Pancreas (tissue), 10 donors: Measurements from ENCODE around the gene CBX3. TPM values are rescaled to one million over a fixed set of nuclear protein-coding genes. Genes with fewer than 3 reads are reported as not detected.

ENCODE experiments used
- ATAC-seq, 4 donors: fragments of 200-7000 bp; cut with Tn5 transposase; one replicate each; pipeline versions ENCODE4 v1.8.0 to v1.9.1; 2020; ENCODE audit warnings: mild to moderate bottlenecking in 4 of 4, moderate library complexity in 4 of 4
- DNase-seq, 6 donors: peaks; one replicate each; pipeline ENCODE4 v3.0.0-alpha.2; 2020
- FAIRE-seq: peaks from 2 replicates; lab custom pipeline; 2012; peaks lifted over from hg19 to GRCh38; lab: Jason Lieb, UNC
- H3K27ac ChIP-seq, 4 donors: fragments of 200-600 bp; sonication (generic); 1 replicate in 3 of 4; 2 replicates in 1 of 4; pipeline versions ENCODE4 v1.5.0 to v1.8.0; 2020
- H3K27me3 ChIP-seq, 4 donors: fragments of 200-600 bp; one replicate each; pipeline ENCODE4 v1.8.0; 2021
- H3K36me3 ChIP-seq, 3 donors: fragments of 200-600 bp; sonication (generic) in 1 of 3; one replicate each; pipeline versions ENCODE4 v1.5.0 to v1.8.0; 2020 to 2021
- H3K4me1 ChIP-seq, 3 donors: fragments of 200-600 bp; one replicate each; pipeline ENCODE4 v1.8.0; 2021
- H3K4me3 ChIP-seq, 4 donors: fragments of 200-600 bp; sonication (generic) in 2 of 4; one replicate each; pipeline versions ENCODE4 v1.5.0 to v1.8.0; 2020 to 2021
- H3K9me3 ChIP-seq, 4 donors: fragments of 200-600 bp; one replicate each; pipeline ENCODE4 v1.8.0; 2021
- WGBS, 2 donors: extraction: QIAGEN DNeasy Blood & Tissue Kit; methylation state at CpG; one replicate each; pipeline ENCODE4 v1.1.7; 2013; 5-methylcytosine and 5-hydroxymethylcytosine counted together
- intact Hi-C, 3 donors: fragments of 100-400 bp; cut with DNase I; formaldehyde crosslinking; loops; one replicate each; pipeline versions ENCODE4 v1.11.1 to v1.14.2; 2022
- polyA plus RNA-seq, 2 donors: library from polyadenylated mRNA; stranded (reverse); fragments of 200-250 nt; gene quantifications; one replicate each; pipeline ENCODE4 v1.2.3, GENCODE V29; 2013
- total RNA-seq, 6 donors: library from RNA; stranded (reverse); fragmentation: NEBNext Ultra II Directional in 4 of 6; extraction: Animal tissue kit (Norgen Biotek cat#: 25700) in 4 of 6; gene quantifications; one replicate each; pipeline versions ENCODE4 v1.2.1 to v1.2.4, GENCODE V29; 2021 to 2023
- TF ChIP-seq, protein P1 (sequence below), 4 donors: fragments of 200-600 bp; sonication (generic) in 3 of 4; IDR thresholded peaks; one replicate each; pipeline versions ENCODE4 v1.5.0 to v1.8.0; 2021; ENCODE audit warnings: antibody characterized with exemption in 4 of 4
- donor health status: healthy with polysubstance abuse.
- donor health status: DM: no; HTN: no; CAD: no; lungs with moderate emphysema.
- donor health status: DM: no; HTN: no; CAD: no.
- donor health status: control.
- donor health status: control.
- donor health status: Bipolar disorder and iron deficiency.
- donor health status: DM: yes; HTN: yes; CAD: no.
- donor health status: DM: no; HTN: no; CAD: no.
- donor health status: DM: no; HTN: no; CAD: no.
- donor health status: DM: yes; HTN: yes; CAD: no.

The CBX3 gene
- total and polyA plus RNA-seq, 8 donors, result 22.0 to 60.7 (median 36.0) TPM

DNA sequence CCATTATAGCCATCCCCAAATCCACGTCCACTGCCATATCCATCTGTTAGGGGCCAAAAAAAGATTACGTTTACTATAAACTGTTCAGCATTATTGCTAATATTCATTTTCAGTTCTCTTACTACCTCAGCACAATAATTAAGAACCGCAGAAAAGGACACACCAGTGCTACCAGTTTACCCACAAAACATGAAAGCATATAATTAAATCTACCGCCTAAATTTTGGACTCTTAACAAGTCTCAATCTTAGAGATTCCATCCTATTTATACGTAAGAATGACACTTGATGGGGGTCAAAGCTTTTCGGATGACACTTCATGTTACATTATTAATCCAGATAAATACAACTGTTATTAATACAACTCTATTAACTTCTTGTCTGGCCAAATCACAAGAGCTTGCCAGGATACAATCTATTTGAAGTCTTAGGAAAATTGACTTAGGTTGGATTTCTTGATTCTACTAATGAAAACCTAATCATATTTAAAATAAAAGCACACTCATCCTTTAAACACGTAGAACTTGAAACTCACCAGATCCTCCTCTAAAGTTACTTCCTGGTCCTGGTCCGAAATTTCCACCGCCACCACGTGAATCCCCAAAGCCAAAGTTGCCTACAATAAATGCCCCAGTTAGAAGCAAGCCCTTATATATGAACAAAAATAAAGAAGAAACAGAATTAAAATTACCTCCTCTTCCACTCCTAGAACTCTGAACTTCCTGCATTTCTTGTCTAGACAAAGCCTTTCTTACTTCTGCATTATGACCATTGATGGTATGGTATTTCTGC is 5.5 kb upstream of the CBX3 start:
- no peak for FAIRE-seq
- no peaks in the 10 kb centered on the region for H3K9me3 ChIP-seq
- peak overlapping the region in 2 of 4 donors; percentile 9 to 93 for H3K4me3 ChIP-seq
- no peaks in the 10 kb centered on the region for H3K27me3 ChIP-seq
- H3K27ac ChIP-seq, result no peak overlapping the region
- peaks cover 28 to 58% (median 53%) of the 10 kb centered on the region in 3 donors for H3K4me1 ChIP-seq
- WGBS, 2 donors, result 27 to 37% methylated on average over 10 of the region's 10 CpGs
- DNase-seq, result no peak
- TF ChIP-seq, protein P1, sequence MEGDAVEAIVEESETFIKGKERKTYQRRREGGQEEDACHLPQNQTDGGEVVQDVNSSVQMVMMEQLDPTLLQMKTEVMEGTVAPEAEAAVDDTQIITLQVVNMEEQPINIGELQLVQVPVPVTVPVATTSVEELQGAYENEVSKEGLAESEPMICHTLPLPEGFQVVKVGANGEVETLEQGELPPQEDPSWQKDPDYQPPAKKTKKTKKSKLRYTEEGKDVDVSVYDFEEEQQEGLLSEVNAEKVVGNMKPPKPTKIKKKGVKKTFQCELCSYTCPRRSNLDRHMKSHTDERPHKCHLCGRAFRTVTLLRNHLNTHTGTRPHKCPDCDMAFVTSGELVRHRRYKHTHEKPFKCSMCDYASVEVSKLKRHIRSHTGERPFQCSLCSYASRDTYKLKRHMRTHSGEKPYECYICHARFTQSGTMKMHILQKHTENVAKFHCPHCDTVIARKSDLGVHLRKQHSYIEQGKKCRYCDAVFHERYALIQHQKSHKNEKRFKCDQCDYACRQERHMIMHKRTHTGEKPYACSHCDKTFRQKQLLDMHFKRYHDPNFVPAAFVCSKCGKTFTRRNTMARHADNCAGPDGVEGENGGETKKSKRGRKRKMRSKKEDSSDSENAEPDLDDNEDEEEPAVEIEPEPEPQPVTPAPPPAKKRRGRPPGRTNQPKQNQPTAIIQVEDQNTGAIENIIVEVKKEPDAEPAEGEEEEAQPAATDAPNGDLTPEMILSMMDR (IDR thresholded peaks at IDR 0.05), result no peak
- H3K36me3 ChIP-seq, result peaks cover 2 to 64% (median 37%) of the 10 kb centered on the region in 3 donors
- intact Hi-C loops, result no loop called here
- ATAC-seq, result no peak

DNA sequence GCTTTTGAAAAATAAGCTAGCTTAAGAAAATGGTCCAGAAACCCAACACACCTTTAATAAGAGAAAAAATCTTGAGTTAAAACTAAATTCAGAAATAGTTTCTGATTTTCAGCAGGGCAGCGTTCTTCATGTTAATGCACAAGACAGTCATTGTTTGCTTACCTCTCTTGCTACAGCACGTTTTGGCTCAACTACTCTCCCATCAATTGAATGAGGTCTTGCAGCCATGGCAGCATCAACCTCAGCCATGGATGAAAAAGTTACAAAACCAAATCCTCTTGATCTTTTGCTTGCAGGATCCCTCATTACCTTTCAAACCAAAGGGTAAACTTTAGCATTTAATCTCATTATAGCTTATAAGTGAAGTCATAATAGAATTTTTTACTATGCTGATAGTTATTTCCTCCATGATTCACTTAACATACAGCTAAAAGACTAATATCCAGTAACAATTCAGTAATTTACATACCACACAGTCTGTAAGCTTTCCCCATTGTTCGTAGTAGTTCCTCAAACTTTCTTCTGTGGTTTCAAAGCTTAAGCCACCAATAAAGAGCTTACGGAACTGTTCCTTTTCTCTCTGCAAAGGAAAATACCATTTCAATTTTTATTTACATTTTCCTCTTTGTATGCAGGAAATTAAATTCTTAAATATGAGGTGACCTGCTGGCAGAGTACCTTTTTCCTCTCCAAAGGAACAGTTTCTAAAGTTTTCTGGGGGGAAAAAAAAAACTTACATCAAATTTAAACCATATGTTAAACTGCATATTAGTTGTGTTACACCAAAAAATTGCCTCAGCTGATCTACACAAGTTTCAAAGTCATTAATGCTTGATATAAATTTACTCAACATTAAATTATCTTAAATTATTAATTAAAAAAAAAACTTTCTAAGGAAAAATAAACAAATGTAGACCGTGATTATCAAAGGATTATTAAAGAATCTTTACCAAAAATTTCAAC is 4.1 kb upstream of the CBX3 start:
- WGBS, 2 donors, result 4% methylated on average over 5 of the region's 5 CpGs
- ATAC-seq (no peak), DNase-seq (no peak), FAIRE-seq (no peak)
- intact Hi-C loops, result no loop called here
- peaks cover 28 to 50% (median 47%) of the 10 kb centered on the region in 3 donors for H3K4me1 ChIP-seq
- no peaks in the 10 kb centered on the region for H3K9me3 ChIP-seq
- H3K27me3 ChIP-seq, result no peaks in the 10 kb centered on the region
- peak overlapping the region in 2 of 4 donors; percentile 100 for H3K27ac ChIP-seq
- peak overlapping the region; percentile 45 to 93 (median 80) for H3K4me3 ChIP-seq
- TF ChIP-seq, protein P1 (IDR thresholded peaks at IDR 0.05), result no peak
- H3K36me3 ChIP-seq, result peaks cover 0 to 51% (median 36%) of the 10 kb centered on the region in 3 donors

DNA sequence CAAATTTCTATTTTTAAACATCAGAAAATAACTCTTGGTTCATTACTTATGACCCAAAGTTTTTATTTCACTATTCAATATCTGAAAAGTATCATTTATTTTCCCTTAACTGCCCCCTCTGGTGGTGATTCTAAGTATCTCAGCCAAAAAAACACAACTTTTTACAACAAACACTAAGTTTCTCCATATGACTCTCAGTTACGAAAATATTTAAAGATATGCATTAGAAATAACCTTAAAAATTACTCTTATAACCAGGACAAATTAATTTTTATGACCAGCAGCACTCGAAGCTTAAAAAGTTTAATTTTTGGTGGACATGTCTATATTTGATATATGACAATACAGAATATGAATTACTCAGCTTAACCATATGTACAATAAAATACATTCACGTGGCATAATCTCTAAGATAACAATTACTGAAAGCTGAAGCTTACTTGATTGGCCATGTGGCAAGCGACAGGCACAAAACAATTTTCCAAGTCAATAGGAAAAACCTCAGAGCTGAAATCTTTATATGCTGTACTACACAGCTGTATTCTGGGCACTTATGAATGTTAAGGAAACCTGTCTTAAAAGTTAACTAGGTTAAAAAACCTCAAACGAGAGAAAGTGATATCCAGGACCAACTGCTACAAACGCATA is 3.3 kb upstream of the CBX3 start:
- Histone ChIP-seq H3K27me3 (no peaks in the 10 kb centered on the region), H3K27ac (peak overlapping the region in 2 of 4 donors; percentile 100), H3K4me1 (peaks cover 26 to 42% (median 39%) of the 10 kb centered on the region in 3 donors), H3K4me3 (peak overlapping the region; percentile 45 to 93 (median 80)), H3K36me3 (peaks cover 0 to 42% (median 28%) of the 10 kb centered on the region in 3 donors), H3K9me3 (no peaks in the 10 kb centered on the region)
- DNase-seq (no peak), FAIRE-seq (peak; percentile 80), ATAC-seq (no peak)
- 0% methylated on average over 6 of the region's 6 CpGs for WGBS, 2 donors
- intact Hi-C loops, result no loop called here
- TF ChIP-seq, protein P1 (IDR thresholded peaks at IDR 0.05), result peak; percentile 53 to 74 (median 61)

GRCh38 chr7:26198781-26199169 is 2.8 kb upstream of the CBX3 start:
- no peak for FAIRE-seq
- Histone ChIP-seq H3K27me3 (no peaks in the 10 kb centered on the region), H3K4me1 (peaks cover 24 to 38% (median 36%) of the 10 kb centered on the region in 3 donors), H3K4me3 (peak overlapping the region; percentile 45 to 93 (median 80)), H3K9me3 (no peaks in the 10 kb centered on the region), H3K27ac (peak overlapping the region in 3 of 4 donors; percentile 95 to 100 (median 100)), H3K36me3 (peaks cover 0 to 37% (median 22%) of the 10 kb centered on the region in 3 donors)
- 0 to 1% methylated on average over 7 of the region's 7 CpGs for WGBS, 2 donors
- ATAC-seq, result no peak
- TF ChIP-seq, protein P1 (IDR thresholded peaks at IDR 0.05), result no peak
- intact Hi-C loops, result no loop called here
- DNase-seq, result no peak
